Ammon's horn (tissue), 1 donor: ENCODE results near the gene ZC3H18.

Experiments used
- DNase-seq: peaks from one replicate; pipeline ENCODE4 v3.0.0-alpha.2; 2016; ENCODE audit warnings: low spot score

ZC3H18 gene

GRCh38 chr16:88581033-88581432 is 10.8 kb downstream of the ZC3H18 start:
- no peak for DNase-seq

- no peak for DNase-seq
Observed at GRCh38 chr16:88582912-88583575, 12.8 kb downstream of the ZC3H18 start.

GRCh38 chr16:88584676-88585075 is 14.5 kb downstream of the ZC3H18 start:
- DNase-seq, result no peak

GRCh38 chr16:88585269-88585668 is 15.1 kb downstream of the ZC3H18 start:
- no peak for DNase-seq

- no peak for DNase-seq
Observed at GRCh38 chr16:88585927-88586581, 15.9 kb downstream of the ZC3H18 start.

- no peak for DNase-seq
Observed at GRCh38 chr16:88588148-88588547, 17.9 kb downstream of the ZC3H18 start.

GRCh38 chr16:88588754-88589153 is 18.6 kb downstream of the ZC3H18 start:
- no peak for DNase-seq

- no peak for DNase-seq
Observed at GRCh38 chr16:88589441-88589840, 19.2 kb downstream of the ZC3H18 start.

GRCh38 chr16:88591577-88592021 is 21.4 kb downstream of the ZC3H18 start:
- DNase-seq, result peak; percentile 53

- no peak for DNase-seq
Observed at GRCh38 chr16:88593061-88593460, 22.9 kb downstream of the ZC3H18 start.

- DNase-seq, result peak; percentile 80
Observed at GRCh38 chr16:88593489-88593888, 23.3 kb downstream of the ZC3H18 start.

GRCh38 chr16:88593910-88594309 is 23.7 kb downstream of the ZC3H18 start:
- no peak for DNase-seq

- DNase-seq, result no peak
Observed at GRCh38 chr16:88595101-88595500, 24.9 kb downstream of the ZC3H18 start.

- no peak for DNase-seq
Observed at GRCh38 chr16:88595921-88596320, 25.7 kb downstream of the ZC3H18 start.

GRCh38 chr16:88596483-88596882 is 26.3 kb downstream of the ZC3H18 start:
- DNase-seq, result no peak

- no peak for DNase-seq
Observed at GRCh38 chr16:88597856-88598491, 27.8 kb downstream of the ZC3H18 start.

- DNase-seq, result peak; percentile 81
Observed at GRCh38 chr16:88599092-88599733, 29.0 kb downstream of the ZC3H18 start.

- no peak for DNase-seq
Observed at GRCh38 chr16:88599825-88600538, 29.8 kb downstream of the ZC3H18 start.

- DNase-seq, result no peak
Observed at GRCh38 chr16:88600539-88600896, 30.3 kb downstream of the ZC3H18 start.

GRCh38 chr16:88601313-88602036 is 31.3 kb downstream of the ZC3H18 start:
- no peak for DNase-seq

GRCh38 chr16:88602091-88602490 is 31.9 kb downstream of the ZC3H18 start:
- no peak for DNase-seq
